ENCODE results near the gene MMP12.
"Not testable (repeated sequence)": the region's sequence is repeated elsewhere in the genome, so short reads cannot be mapped to it uniquely, and the experiment has no call there.

MMP12 gene

GRCh38 chr11:102879801-102880200, 5.0 kb upstream of the MMP12 start:
- no peak for DNase-seq (ENCODE audit: low read depth)
- no peak for TF ChIP-seq CTCF (conservative IDR thresholded peaks at IDR 0.05; ENCODE audit: low read depth, low read length)
- H3K4me3 ChIP-seq (ENCODE audit: low read depth, low read length), result no peak overlapping the region

DNA sequence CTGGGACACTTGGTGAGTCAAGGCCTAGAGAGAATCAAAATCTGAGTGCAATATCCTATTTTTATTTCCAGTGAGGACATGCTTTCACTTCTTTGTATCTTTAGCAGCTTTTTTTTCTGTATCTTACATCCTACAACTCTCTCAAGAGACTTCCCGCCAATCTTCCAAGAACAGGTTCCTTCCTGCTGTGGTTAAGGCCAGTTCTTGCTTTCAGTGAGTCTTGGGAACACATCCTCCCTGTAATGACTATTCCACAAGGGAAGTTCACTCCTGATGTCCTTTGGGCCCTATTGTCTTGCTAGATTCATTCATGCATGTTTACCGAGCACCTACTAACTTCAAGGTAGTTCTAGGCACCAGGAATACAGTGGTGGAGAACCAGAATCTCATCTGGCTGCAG, 3.8 kb upstream of the MMP12 start:
- H3K4me3 ChIP-seq (ENCODE audit: low read depth, low read length), result no peak overlapping the region
- no peak for TF ChIP-seq CTCF (conservative IDR thresholded peaks at IDR 0.05; ENCODE audit: low read depth, low read length)
- DNase-seq (ENCODE audit: low read depth), result no peak

- not testable (repeated sequence) for DNase-seq (ENCODE audit: low read depth); H3K4me3 ChIP-seq (ENCODE audit: low read depth, low read length)
Measured at GRCh38 chr11:102869354-102869964, 5.3 kb downstream of the MMP12 start.

- no peak overlapping the region for H3K4me3 ChIP-seq (ENCODE audit: low read depth, low read length)
- DNase-seq (ENCODE audit: low read depth), result peak; percentile 23
- TF ChIP-seq CTCF (conservative IDR thresholded peaks at IDR 0.05; ENCODE audit: low read depth, low read length), result no peak
Measured at GRCh38 chr11:102868339-102868738, 6.4 kb downstream of the MMP12 start.

- no peak for TF ChIP-seq CTCF (conservative IDR thresholded peaks at IDR 0.05; ENCODE audit: low read depth, low read length)
- no peak for DNase-seq (ENCODE audit: low read depth)
- no peak overlapping the region for H3K4me3 ChIP-seq (ENCODE audit: low read depth, low read length)
Measured at GRCh38 chr11:102864724-102865123, 10.1 kb downstream of the MMP12 start.

DNA sequence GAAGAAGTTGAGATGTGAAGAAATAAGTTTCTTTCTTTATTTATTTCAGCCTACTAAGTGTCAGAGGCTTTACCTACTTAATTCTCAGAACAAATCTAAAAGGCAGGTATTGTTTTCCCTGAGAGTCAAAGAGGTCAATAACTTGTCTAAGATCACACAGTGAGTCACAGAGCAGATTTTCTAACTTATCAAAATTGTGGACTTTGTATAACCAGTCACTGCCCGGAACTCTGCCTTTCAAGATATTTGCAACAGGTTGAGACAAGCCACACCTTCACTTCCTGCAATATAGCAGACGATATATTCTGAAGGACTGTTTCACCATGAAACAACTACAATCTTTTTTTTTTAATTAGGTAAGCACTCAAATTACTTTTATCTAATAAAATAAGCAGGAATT, 20.8 kb downstream of the MMP12 start:
- no peak overlapping the region for H3K4me3 ChIP-seq (ENCODE audit: low read depth, low read length)
- no peak for DNase-seq (ENCODE audit: low read depth)
- TF ChIP-seq CTCF (conservative IDR thresholded peaks at IDR 0.05; ENCODE audit: low read depth, low read length), result no peak

GRCh38 chr11:102853055-102853454, 21.7 kb downstream of the MMP12 start:
- H3K4me3 ChIP-seq (ENCODE audit: low read depth, low read length), result no peak overlapping the region
- no peak for TF ChIP-seq CTCF (conservative IDR thresholded peaks at IDR 0.05; ENCODE audit: low read depth, low read length)
- no peak for DNase-seq (ENCODE audit: low read depth)

Data from choroid plexus epithelial cell (primary cell).